ENCODE measurements around the gene SULT1E1.

- TF ChIP-seq, protein P1, sequence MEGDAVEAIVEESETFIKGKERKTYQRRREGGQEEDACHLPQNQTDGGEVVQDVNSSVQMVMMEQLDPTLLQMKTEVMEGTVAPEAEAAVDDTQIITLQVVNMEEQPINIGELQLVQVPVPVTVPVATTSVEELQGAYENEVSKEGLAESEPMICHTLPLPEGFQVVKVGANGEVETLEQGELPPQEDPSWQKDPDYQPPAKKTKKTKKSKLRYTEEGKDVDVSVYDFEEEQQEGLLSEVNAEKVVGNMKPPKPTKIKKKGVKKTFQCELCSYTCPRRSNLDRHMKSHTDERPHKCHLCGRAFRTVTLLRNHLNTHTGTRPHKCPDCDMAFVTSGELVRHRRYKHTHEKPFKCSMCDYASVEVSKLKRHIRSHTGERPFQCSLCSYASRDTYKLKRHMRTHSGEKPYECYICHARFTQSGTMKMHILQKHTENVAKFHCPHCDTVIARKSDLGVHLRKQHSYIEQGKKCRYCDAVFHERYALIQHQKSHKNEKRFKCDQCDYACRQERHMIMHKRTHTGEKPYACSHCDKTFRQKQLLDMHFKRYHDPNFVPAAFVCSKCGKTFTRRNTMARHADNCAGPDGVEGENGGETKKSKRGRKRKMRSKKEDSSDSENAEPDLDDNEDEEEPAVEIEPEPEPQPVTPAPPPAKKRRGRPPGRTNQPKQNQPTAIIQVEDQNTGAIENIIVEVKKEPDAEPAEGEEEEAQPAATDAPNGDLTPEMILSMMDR (IDR thresholded peaks at IDR 0.05) = peak in 2 of 6 experiments; percentile 14 to 29
- no peak for TF ChIP-seq POLR2A (IDR thresholded peaks at IDR 0.05)
These were observed 36.3 kb downstream of the SULT1E1 start for GRCh38 chr4:69823481-69824186.
